Common myeloid progenitor, CD34-positive (primary cell): ENCODE results near the gene PM20D1.
A peak's percentile ranks its signal among the peaks of the same experiment; 100 is the strongest.
"Not testable (repeated sequence)": the region's sequence is repeated elsewhere in the genome, so short reads cannot be mapped to it uniquely, and the experiment has no call there.

Experiments used
- CTCF ChIA-PET: fragments of 350-600 bp; sonication (Branson Sonifier 250); formaldehyde crosslinking; loops from one replicate; lab custom pipeline; 2021; ENCODE audit warnings: antibody characterized with exemption; lab: Charles Lee
- POLR2A ChIA-PET: fragments of 350-600 bp; sonication (Branson Sonifier 250); formaldehyde crosslinking; loops from one replicate; lab custom pipeline; 2021; ENCODE audit warnings: antibody characterized with exemption; lab: Charles Lee
- DNase-seq, 3 donors: peaks; one replicate each; pipeline versions ENCODE4 v3.0.0 to v3.0.0-alpha.2; 2013
- H3K27ac ChIP-seq, 2 experiments: 1 replicate in 1 of 2; 2 replicates in 1 of 2; pipeline ENCODE4 v1.7.0; 2013; ENCODE audit warnings: inconsistent platforms in 2 of 2, low read length in 2 of 2, mild to moderate bottlenecking in 2 of 2, low read depth in 1 of 2, moderate library complexity in 1 of 2; ENCODE audit not compliant: severe bottlenecking in 2 of 2, insufficient read depth in 1 of 2, poor library complexity in 1 of 2
- H3K27me3 ChIP-seq, 5 experiments: replicated peaks in 2 of 5; 1 replicate in 3 of 5; 2 replicates in 2 of 5; pipeline versions ENCODE4 v1.6.1 to v1.7.0; 2013; ENCODE audit warnings: low read length in 4 of 5, mild to moderate bottlenecking in 2 of 5, moderate library complexity in 2 of 5, inconsistent platforms in 1 of 5; ENCODE audit not compliant: insufficient read depth in 5 of 5, control insufficient read depth in 4 of 5
- H3K36me3 ChIP-seq, 4 experiments: 1 replicate in 2 of 4; 2 replicates in 2 of 4; pipeline versions ENCODE4 v1.6.1 to v1.7.0; 2013; ENCODE audit warnings: low read length in 3 of 4, control low read depth in 1 of 4, mild to moderate bottlenecking in 1 of 4; ENCODE audit not compliant: control insufficient read depth in 4 of 4, insufficient read depth in 4 of 4
- H3K4me1 ChIP-seq, 4 experiments: 1 replicate in 3 of 4; 2 replicates in 1 of 4; pipeline versions ENCODE4 v1.6.1 to v1.7.1; 2013; ENCODE audit warnings: low read length in 3 of 4, mild to moderate bottlenecking in 3 of 4, control low read depth in 1 of 4, inconsistent platforms in 1 of 4, moderate library complexity in 1 of 4; ENCODE audit not compliant: control insufficient read depth in 4 of 4, insufficient read depth in 4 of 4; ENCODE audit errors: control extremely low read depth in 1 of 4
- H3K4me3 ChIP-seq, 7 experiments: 1 replicate in 4 of 7; 2 replicates in 3 of 7; pipeline versions ENCODE4 v1.5.1 to v1.7.0; 2013; ENCODE audit warnings: mild to moderate bottlenecking in 7 of 7, low read length in 6 of 7, moderate library complexity in 6 of 7, inconsistent platforms in 2 of 7, low read depth in 2 of 7, control low read depth in 1 of 7; ENCODE audit not compliant: insufficient read depth in 4 of 7, control insufficient read depth in 1 of 7; ENCODE audit errors: extremely low read depth in 1 of 7
- H3K9me3 ChIP-seq, 5 experiments: 1 replicate in 4 of 5; 2 replicates in 1 of 5; pipeline versions ENCODE4 v1.6.1 to v1.7.1; 2013; ENCODE audit warnings: low read length in 4 of 5, mild to moderate bottlenecking in 2 of 5, inconsistent platforms in 1 of 5, low read depth in 1 of 5, moderate library complexity in 1 of 5; ENCODE audit not compliant: control insufficient read depth in 4 of 5, insufficient read depth in 2 of 5; ENCODE audit errors: control extremely low read depth in 1 of 5
- WGBS: methylation state at CpG from one replicate; pipeline ENCODE4 v1.1.5; 2013; ENCODE audit not compliant: insufficient coverage; 5-methylcytosine and 5-hydroxymethylcytosine counted together

PM20D1 gene

DNA sequence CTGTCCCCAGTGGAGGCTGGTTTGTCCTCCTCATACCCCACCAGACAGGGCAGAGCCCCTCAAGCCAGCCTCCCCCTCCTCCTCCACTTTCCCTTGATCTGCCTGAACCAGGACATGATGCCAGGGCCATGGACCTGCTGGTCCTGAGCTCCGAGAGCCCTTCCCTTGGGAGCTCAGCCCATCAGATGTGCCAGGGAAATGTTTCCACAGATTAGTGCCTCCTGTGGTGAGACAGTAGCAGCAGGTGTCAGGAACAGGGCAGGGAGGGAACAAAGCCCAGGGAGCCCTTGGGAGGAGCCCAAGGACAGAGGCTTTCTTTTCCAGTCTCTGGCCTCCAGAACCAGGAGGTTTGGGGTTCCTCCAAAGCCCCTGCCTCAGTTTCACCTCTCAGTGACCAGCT is 22.3 kb downstream of the PM20D1 start:
- peaks cover 0 to 7% (median 0%) of the 10 kb centered on the region in 5 experiments for H3K27me3 ChIP-seq
- ChIA-PET POLR2A (no interaction called here), CTCF (interaction anchor here (0.7 to 1.4 kb wide), 3 partner anchors 11 to 22 kb away, joined by 3 read pairs; partner anchors contain the start of gene PM20D1)
- no peak for DNase-seq
- no peaks in the 10 kb centered on the region for H3K4me1 ChIP-seq
- no peak overlapping the region for H3K4me3 ChIP-seq
- no peak overlapping the region for H3K27ac ChIP-seq
- no peaks in the 10 kb centered on the region for H3K36me3 ChIP-seq
- H3K9me3 ChIP-seq, result peaks cover 0 to 4% (median 0%) of the 10 kb centered on the region in 5 experiments
- 100% methylated on average over 1 of the region's 1 CpG for WGBS

DNA sequence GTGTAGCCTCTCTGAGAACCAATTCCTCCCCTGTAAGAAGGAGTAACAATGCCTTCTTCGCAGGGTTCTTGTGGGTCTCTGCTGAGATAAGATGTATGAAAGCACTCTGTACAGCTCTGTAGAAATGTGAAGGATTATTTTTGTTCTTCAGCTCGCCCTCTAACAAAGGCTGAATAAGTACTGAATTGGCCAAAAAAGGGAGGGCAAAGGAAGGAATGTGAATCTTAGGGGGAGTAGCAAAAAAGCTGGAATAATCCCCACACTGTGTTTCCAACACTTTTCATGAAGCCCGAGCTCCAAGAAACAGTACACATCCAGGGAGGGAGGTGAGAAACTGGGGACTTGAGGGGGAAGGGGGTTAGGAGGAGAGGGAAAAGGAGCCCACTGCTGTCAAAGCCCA is 22.9 kb downstream of the PM20D1 start:
- no peaks in the 10 kb centered on the region for H3K4me1 ChIP-seq
- ChIA-PET CTCF (interaction anchor here (0.7 to 1.5 kb wide), 3 partner anchors 9 to 21 kb away, joined by 3 to 6 read pairs (median 3); no protein-coding TSS in a partner anchor), POLR2A (no interaction called here)
- H3K27me3 ChIP-seq, result peaks cover 0 to 7% (median 0%) of the 10 kb centered on the region in 5 experiments
- WGBS, result 100% methylated on average over 2 of the region's 3 CpGs
- peaks cover 0 to 4% (median 0%) of the 10 kb centered on the region in 5 experiments for H3K9me3 ChIP-seq
- no peaks in the 10 kb centered on the region for H3K36me3 ChIP-seq
- H3K27ac ChIP-seq, result no peak overlapping the region
- no peak for DNase-seq
- no peak overlapping the region for H3K4me3 ChIP-seq

DNA sequence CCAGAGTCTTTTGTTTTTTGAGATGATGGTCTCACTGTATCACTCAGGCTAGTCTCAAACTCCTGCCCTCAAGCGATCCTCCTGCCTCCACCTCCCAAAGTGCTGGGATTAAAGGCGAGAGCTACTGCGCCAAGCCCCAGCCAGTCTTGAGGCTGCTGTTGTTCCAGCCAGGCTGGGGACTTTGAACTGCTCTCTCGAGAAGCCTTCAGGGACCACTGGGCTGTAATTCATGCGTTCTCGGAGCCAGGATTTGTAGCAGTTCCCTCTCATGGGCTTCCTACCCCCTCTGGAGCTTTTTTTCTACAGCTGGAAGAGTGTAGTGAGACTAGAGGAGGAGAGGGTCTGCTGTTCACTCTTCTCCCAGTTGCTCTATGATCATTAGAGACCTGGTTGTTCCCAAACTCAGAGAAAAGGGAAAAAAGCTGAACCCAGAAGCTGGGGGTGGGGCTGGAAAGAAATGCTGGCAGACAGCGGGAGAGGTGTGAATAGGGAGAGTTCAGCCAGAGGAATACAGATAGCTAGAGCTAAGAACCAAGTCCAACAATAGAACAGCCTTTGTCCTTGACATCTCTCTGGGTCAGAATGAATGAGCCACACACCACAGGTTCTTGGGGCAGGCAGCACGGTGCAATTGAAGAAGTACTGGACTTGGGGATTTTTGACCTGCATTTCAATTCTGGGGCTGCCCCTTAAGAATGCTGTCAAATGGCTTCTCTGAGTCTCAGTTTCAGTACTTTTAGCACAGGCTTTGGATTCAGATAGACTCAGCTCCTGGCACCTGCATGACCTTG is 23.7 kb downstream of the PM20D1 start:
- H3K4me3 ChIP-seq, result no peak overlapping the region
- WGBS, result 86% methylated on average over 6 of the region's 8 CpGs
- ChIA-PET CTCF (interaction anchor here (0.6 to 1.5 kb wide), 6 partner anchors 10 to 81 kb away, joined by 3 to 6 read pairs (median 3); no protein-coding TSS in a partner anchor), POLR2A (no interaction called here)
- peaks cover 0 to 7% (median 0%) of the 10 kb centered on the region in 5 experiments for H3K27me3 ChIP-seq
- H3K9me3 ChIP-seq, result peaks cover 0 to 4% (median 0%) of the 10 kb centered on the region in 5 experiments
- H3K27ac ChIP-seq, result no peak overlapping the region
- no peak for DNase-seq
- no peaks in the 10 kb centered on the region for H3K4me1 ChIP-seq
- H3K36me3 ChIP-seq, result no peaks in the 10 kb centered on the region

DNA sequence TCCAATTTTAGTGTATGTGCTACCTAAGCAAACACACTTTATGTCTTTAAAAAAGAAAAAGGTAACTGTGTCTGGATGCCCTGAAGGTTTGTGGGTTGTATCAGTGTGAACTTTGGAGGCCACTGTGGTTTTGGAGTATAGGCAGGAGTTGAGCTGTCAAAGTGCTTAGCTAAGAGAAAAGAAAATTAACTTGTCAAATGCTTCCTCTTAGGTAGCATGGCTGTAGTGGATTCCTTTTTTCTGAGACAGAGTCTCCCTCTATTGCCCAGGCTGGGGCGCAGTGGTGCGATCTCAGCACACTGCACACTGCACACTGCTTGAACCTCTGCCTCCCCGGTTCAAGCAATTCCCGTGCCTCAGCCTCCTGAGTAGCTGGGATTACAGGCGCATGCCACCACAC is 25.8 kb downstream of the PM20D1 start:
- Histone ChIP-seq H3K4me3 (no peak overlapping the region), H3K27ac (no peak overlapping the region), H3K4me1 (no peaks in the 10 kb centered on the region), H3K36me3 (no peaks in the 10 kb centered on the region), H3K9me3 (peaks cover 0 to 4% (median 0%) of the 10 kb centered on the region in 5 experiments), H3K27me3 (peaks cover 0 to 7% (median 0%) of the 10 kb centered on the region in 5 experiments)
- ChIA-PET CTCF (interaction anchor here (0.6 kb wide), 1 partner anchor 17 kb away, joined by 3 read pairs; no protein-coding TSS in a partner anchor), POLR2A (no interaction called here)
- WGBS, result 100% methylated on average over 3 of the region's 5 CpGs
- DNase-seq, result no peak

DNA sequence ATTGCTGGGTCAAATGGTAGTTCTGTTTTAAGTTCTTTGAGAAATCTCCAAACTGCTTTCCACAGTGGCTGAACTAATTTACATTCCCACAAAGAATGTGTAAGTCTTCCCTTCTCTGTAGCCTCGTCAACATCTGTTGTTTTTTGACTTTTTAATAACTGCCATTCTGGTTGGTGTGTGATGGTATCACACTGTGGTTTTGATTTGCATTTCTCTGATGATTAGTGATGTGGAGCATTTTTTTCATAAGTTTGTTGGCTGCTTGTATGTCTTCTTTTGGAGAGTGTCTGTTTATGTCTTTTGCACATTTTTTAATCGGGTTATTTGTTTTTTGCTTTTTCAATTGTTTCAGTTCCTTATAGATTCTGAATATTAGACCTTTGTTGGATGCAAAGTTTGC is 26.7 kb downstream of the PM20D1 start:
- H3K27ac ChIP-seq, H3K36me3 ChIP-seq, H3K9me3 ChIP-seq, CTCF ChIA-PET, H3K4me3 ChIP-seq, POLR2A ChIA-PET, H3K27me3 ChIP-seq, H3K4me1 ChIP-seq: not testable (repeated sequence)
- DNase-seq, result peak in 1 of 3 donors; percentile 19
- WGBS, result 100% methylated on average over 1 of the region's 2 CpGs

DNA sequence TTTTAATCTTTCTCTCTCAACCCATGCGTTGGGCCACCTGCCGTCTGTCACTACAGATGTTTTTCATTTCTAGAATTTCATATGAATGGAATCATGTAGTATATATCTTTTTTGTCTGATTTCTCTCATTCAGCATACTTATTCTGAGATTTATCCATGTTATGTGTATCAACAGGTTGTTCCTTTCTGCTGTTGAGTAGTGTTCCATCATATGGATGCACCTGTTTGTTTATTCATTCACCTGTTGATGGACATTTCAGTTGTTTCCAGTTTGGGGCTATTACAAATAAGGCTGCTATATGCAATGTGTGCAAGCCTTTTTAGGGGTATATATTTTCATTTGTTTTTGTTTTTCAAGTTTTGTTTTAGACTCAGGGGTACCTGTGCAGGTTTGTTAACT is 27.5 kb downstream of the PM20D1 start:
- no peak for DNase-seq
- no peak overlapping the region for H3K27ac ChIP-seq
- no peak overlapping the region for H3K4me3 ChIP-seq
- POLR2A ChIA-PET, result no interaction called here
- no peaks in the 10 kb centered on the region for H3K36me3 ChIP-seq
- H3K27me3 ChIP-seq, result peaks cover 0 to 3% (median 0%) of the 10 kb centered on the region in 5 experiments
- H3K9me3 ChIP-seq, result peaks cover 0 to 4% (median 0%) of the 10 kb centered on the region in 5 experiments
- H3K4me1 ChIP-seq, result no peaks in the 10 kb centered on the region
- no CpG with 5 or more reads among the region's 2 CpGs for WGBS
- CTCF ChIA-PET, result no interaction called here

DNA sequence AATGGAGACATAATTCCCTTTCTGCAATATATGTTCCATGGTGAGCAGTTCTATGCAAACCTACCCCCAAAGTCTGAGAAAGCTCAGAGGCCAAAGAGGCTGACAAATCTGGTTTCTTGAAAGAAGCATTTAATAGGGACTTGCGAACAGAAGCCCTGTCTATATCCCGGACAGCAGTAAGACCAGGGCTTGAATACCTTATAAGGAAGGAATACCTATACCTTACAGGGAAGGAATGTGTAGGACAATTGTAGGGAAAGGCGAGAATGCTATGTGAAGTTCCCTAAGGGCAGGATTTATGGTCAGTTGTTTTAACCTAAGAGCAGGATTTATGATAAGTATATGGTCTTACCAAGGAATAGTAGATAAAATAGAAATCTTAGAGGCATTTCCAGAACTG is 31.9 kb downstream of the PM20D1 start:
- Histone ChIP-seq H3K4me1 (peaks cover 0 to 11% (median 9%) of the 10 kb centered on the region in 4 experiments), H3K4me3 (no peak overlapping the region), H3K27ac (no peak overlapping the region), H3K36me3 (no peaks in the 10 kb centered on the region), H3K9me3 (peaks cover 0 to 3% (median 0%) of the 10 kb centered on the region in 5 experiments), H3K27me3 (peaks cover 0 to 15% (median 0%) of the 10 kb centered on the region in 5 experiments)
- CTCF ChIA-PET, result interaction anchor here (0.9 kb wide), 1 partner anchor 168 kb away, joined by 3 read pairs; no protein-coding TSS in a partner anchor
- POLR2A ChIA-PET, result no interaction called here
- DNase-seq, result no peak
- WGBS, result 100% methylated on average over 1 of the region's 3 CpGs
